HepG2 (cell line): ENCODE measurements around the gene NPTXR. TPM values are rescaled to one million over a fixed set of nuclear protein-coding genes. Genes with fewer than 3 reads are reported as not detected.

ENCODE experiments used
- ATAC-seq: fragments of 200-7000 bp; cut with Tn5 transposase; 3 replicates; pipeline ENCODE4 v1.9.1; 2020; ENCODE audit warnings: mild to moderate bottlenecking, moderate library complexity
- BruUV-seq: library from RNA; stranded (reverse); fragments of 400-500 nt; replicated peaks from 2 replicates; lab custom pipeline; 2021; lab: Mats Ljungman, UMichigan
- CTCF ChIA-PET: fragments of 300-600 bp; formaldehyde crosslinking; extraction: SDS; loops from one replicate; lab custom pipeline; 2021; ENCODE audit warnings: low total read pairs, inconsistent platforms, low intra/inter-chr PET ratio; lab: Yijun Ruan, JAX
- POLR2A ChIA-PET: fragments of 350-600 bp; sonication (Branson Sonifier 250); formaldehyde crosslinking; loops from one replicate; lab custom pipeline; 2020; ENCODE audit warnings: antibody characterized with exemption, inconsistent platforms; lab: Yijun Ruan, JAX
- DNase-seq: peaks from one replicate; pipeline ENCODE4 v3.0.0-alpha.2; 2015; ENCODE audit warnings: low spot score
- FAIRE-seq: peaks from 3 replicates; lab custom pipeline; 2011; peaks lifted over from hg19 to GRCh38; lab: Jason Lieb, UNC
- H2AFZ ChIP-seq: one replicate; pipeline ENCODE4 v1.6.1; 2011; ENCODE audit warnings: low read length, inconsistent platforms
- H3K27ac ChIP-seq: fragments of 300-600 bp; 3 replicates; pipeline ENCODE4 v1.8.0; 2011; ENCODE audit warnings: mixed run types, mild to moderate bottlenecking, mixed read lengths, low read length, inconsistent platforms; ENCODE audit not compliant: insufficient read depth; ENCODE audit errors: extremely low read length
- H3K27me3 ChIP-seq, 2 experiments: fragments of 200-600 bp in 1 of 2; 2 replicates in 1 of 2; 3 replicates in 1 of 2; pipeline versions ENCODE4 v1.6.0 to v1.8.0; 2011; ENCODE audit warnings: low read length in 2 of 2, mild to moderate bottlenecking in 2 of 2, moderate library complexity in 2 of 2, inconsistent platforms in 1 of 2; ENCODE audit not compliant: insufficient read depth in 2 of 2, control insufficient read depth in 1 of 2
- H3K36me3 ChIP-seq, 2 experiments: fragments of 200-600 bp in 1 of 2; replicated peaks in 1 of 2; 2 replicates in 1 of 2; 3 replicates in 1 of 2; pipeline versions ENCODE4 v1.5.1 to v1.8.0; 2011; ENCODE audit warnings: low read length in 2 of 2, inconsistent platforms in 1 of 2; ENCODE audit not compliant: insufficient read depth in 2 of 2, control insufficient read depth in 1 of 2
- H3K4me1 ChIP-seq: 2 replicates; pipeline ENCODE4 v1.5.1; 2012; ENCODE audit warnings: low read length, inconsistent platforms; ENCODE audit not compliant: insufficient read depth
- H3K4me2 ChIP-seq: 2 replicates; pipeline ENCODE4 v1.6.0; 2011; ENCODE audit warnings: low read depth, low read length, inconsistent platforms
- H3K4me3 ChIP-seq, 3 experiments: fragments of 200-600 bp in 1 of 3; sonication (generic), shearing (Covaris generic) in 1 of 3; replicated peaks in 1 of 3; 2 replicates each; pipeline ENCODE4 v1.5.1; 2011 to 2016; ENCODE audit warnings: low read length in 3 of 3, inconsistent platforms in 2 of 3, low read depth in 2 of 3, mild to moderate bottlenecking in 2 of 3, control low read depth in 1 of 3, mixed read lengths in 1 of 3; ENCODE audit not compliant: insufficient read depth in 1 of 3
- H3K79me2 ChIP-seq: one replicate; pipeline ENCODE4 v1.6.1; 2011; ENCODE audit warnings: low read length, inconsistent platforms; ENCODE audit not compliant: insufficient read depth
- H3K9ac ChIP-seq: 2 replicates; pipeline ENCODE4 v1.6.0; 2011; ENCODE audit warnings: mild to moderate bottlenecking, low read depth, low read length, inconsistent platforms; ENCODE audit not compliant: insufficient read depth
- H3K9me3 ChIP-seq: 2 replicates; pipeline ENCODE4 v1.5.1; 2012; ENCODE audit warnings: mild to moderate bottlenecking, low read length
- H4K20me1 ChIP-seq: 2 replicates; pipeline ENCODE4 v1.6.0; 2011; ENCODE audit warnings: inconsistent platforms, mild to moderate bottlenecking, low read length, moderate library complexity; ENCODE audit not compliant: insufficient read depth
- FIP1L1 ChIP-seq: fragments of 200-400 bp; formaldehyde crosslinking; IDR thresholded peaks from 2 replicates; pipeline ENCODE4 v1.6.1; 2018; ENCODE audit warnings: low read depth, mild to moderate bottlenecking, low read length, moderate library complexity, borderline replicate concordance; ENCODE audit not compliant: insufficient read depth
- HNF4A ChIP-seq: sonication (generic); formaldehyde crosslinking; IDR thresholded peaks from 2 replicates; pipeline ENCODE4 v1.4.0; 2020; ENCODE audit warnings: missing genetic modification reagents
- MEIS1 ChIP-seq: sonication (generic); formaldehyde crosslinking; IDR thresholded peaks from 2 replicates; pipeline ENCODE4 v1.9.0; 2021; ENCODE audit warnings: mild to moderate bottlenecking, missing genetic modification reagents, moderate library complexity, borderline replicate concordance
- RORA ChIP-seq: sonication (generic); formaldehyde crosslinking; IDR thresholded peaks from 2 replicates; pipeline ENCODE4 v1.5.0; 2020; ENCODE audit warnings: mild to moderate bottlenecking, missing genetic modification reagents, moderate library complexity
- SNAPC2 ChIP-seq: sonication (generic); formaldehyde crosslinking; IDR thresholded peaks from 2 replicates; pipeline ENCODE4 v1.8.1; 2022; ENCODE audit warnings: mild to moderate bottlenecking, missing genetic modification reagents
- ZNF678 ChIP-seq: sonication (generic); formaldehyde crosslinking; IDR thresholded peaks from 2 replicates; pipeline ENCODE4 v1.4.0; 2020; ENCODE audit warnings: mild to moderate bottlenecking, missing genetic modification reagents
- ZSCAN21 ChIP-seq: sonication (generic); formaldehyde crosslinking; IDR thresholded peaks from 2 replicates; pipeline ENCODE4 v1.8.0; 2022; ENCODE audit warnings: mild to moderate bottlenecking, missing genetic modification reagents, moderate library complexity, borderline replicate concordance
- WGBS: methylation state at CpG from one replicate; pipeline ENCODE4 v1.1.6; 2017; ENCODE audit warnings: low lambda C conversion rate; 5-methylcytosine and 5-hydroxymethylcytosine counted together
- in situ Hi-C: cut with HindIII; loops from 2 replicates; pipeline ENCODE4 v1.10.0; 2017; ENCODE audit warnings: low pct_unique_long_range_greater_than_20kb; ENCODE audit not compliant: extremely low pct_ligation_motif_present
- intact Hi-C: fragments of 100-400 bp; cut with micrococcal nuclease; formaldehyde crosslinking; loops from one replicate; pipeline ENCODE4 v1.10.0; 2022; ENCODE audit not compliant: unreplicated experiment
- polyA plus RNA-seq, 8 experiments: library from polyadenylated mRNA; depleted of rRNA in 3 of 8; stranded (reverse) in 7 of 8; unstranded in 1 of 8; fragments of >200 nt; fragmentation: Illumina TruSeq in 4 of 8; extraction: Trizol in 4 of 8; gene quantifications; 2 replicates each; pipeline versions ENCODE4 v1.2.1 to v1.2.3, GENCODE V29; 2011 to 2016; ENCODE audit warnings: low read depth in 4 of 8, missing spikeins in 1 of 8, mixed read lengths in 1 of 8; ENCODE audit not compliant: insufficient read depth in 1 of 8
- total RNA-seq, 5 experiments: library from RNA; depleted of rRNA; stranded (reverse); fragments of >200 nt; fragmentation: Illumina TruSeq; extraction: Trizol; gene quantifications; 2 replicates each; pipeline ENCODE4 v1.2.3, GENCODE V29; 2016; ENCODE audit warnings: low read depth in 1 of 5
- TF ChIP-seq, protein P1 (sequence below): sonication (generic); formaldehyde crosslinking; IDR thresholded peaks from one replicate; pipeline ENCODE4 v1.5.1; 2020; ENCODE audit warnings: mild to moderate bottlenecking, missing genetic modification reagents; ENCODE audit errors: not compliant biosample characterization
- TF ChIP-seq, protein P2 (sequence below): sonication (generic); formaldehyde crosslinking; IDR thresholded peaks from 2 replicates; pipeline ENCODE4 v1.4.0; 2020; ENCODE audit warnings: missing genetic modification reagents

The NPTXR gene
- total and polyA plus RNA-seq, 2 of the 13 experiments (the other 11 are each of a cell fraction or from before 2014, with no cell fraction given): 2.6 to 4.8 TPM

DNA sequence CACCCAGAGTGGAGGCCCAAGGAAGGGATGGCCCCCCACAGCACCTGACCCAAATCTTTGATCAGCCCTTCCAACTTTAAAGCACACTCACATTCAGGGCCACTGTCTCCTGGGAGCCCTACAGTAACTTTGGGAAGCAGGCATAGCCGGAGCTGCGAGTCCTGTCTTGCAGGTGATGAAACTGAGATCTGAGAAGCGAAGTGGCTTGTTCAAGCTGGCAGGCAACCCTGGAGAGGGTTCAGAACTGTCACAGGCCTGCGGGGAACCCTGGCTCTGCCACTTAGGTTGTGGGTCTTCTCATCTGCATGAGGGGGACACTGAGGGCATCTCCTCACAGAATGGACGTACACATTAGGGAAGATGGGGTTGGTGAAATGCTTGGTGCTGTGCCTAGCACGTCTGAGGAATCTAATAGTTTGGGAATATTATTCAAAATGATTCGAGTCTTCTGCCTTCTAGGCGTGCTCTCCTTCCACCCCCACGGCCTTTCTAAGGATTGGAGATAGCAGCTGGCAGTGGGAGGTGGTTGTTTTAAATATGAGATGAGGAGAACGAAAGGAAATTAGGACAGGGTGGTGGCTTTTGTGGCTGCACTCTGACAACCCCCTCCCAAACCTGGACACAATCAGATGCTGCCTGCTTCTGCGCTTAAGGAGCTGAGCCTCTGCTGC lies 69.2 kb downstream of the NPTXR start:
- Histone ChIP-seq H3K4me1 (peaks cover 17% of the 10 kb centered on the region; the same call in 1 of the 2 replicates), H3K79me2 (no peaks in the 10 kb centered on the region), H3K4me3 (no peak overlapping the region), H2AFZ (no peak overlapping the region), H4K20me1 (no peaks in the 10 kb centered on the region), H3K4me2 (no peak overlapping the region), H3K27ac (no peak overlapping the region), H3K27me3 (peaks cover 1 to 9% of the 10 kb centered on the region in 2 experiments; a peak in 1 of 5 replicates), H3K9ac (no peak overlapping the region), H3K36me3 (no peaks in the 10 kb centered on the region), H3K9me3 (no peaks in the 10 kb centered on the region)
- intact Hi-C loops: no loop called here
- CTCF ChIA-PET: no interaction called here
- POLR2A ChIA-PET: no interaction called here
- in situ Hi-C loops: no loop called here
- BruUV-seq: no TSS peak
- FAIRE-seq (no peak), ATAC-seq (no peak), DNase-seq (no peak)
- WGBS: 11% methylated on average over 8 of the region's 11 CpGs
- TF ChIP-seq HNF4A (CRISPR knock-in tag) (no peak), ZNF678 (CRISPR knock-in tag) (no peak), MEIS1 (CRISPR knock-in tag) (no peak), SNAPC2 (CRISPR knock-in tag) (no peak), RORA (CRISPR knock-in tag) (no peak), ZSCAN21 (CRISPR knock-in tag) (no peak), FIP1L1 (no peak)
- TF ChIP-seq, protein P1, sequence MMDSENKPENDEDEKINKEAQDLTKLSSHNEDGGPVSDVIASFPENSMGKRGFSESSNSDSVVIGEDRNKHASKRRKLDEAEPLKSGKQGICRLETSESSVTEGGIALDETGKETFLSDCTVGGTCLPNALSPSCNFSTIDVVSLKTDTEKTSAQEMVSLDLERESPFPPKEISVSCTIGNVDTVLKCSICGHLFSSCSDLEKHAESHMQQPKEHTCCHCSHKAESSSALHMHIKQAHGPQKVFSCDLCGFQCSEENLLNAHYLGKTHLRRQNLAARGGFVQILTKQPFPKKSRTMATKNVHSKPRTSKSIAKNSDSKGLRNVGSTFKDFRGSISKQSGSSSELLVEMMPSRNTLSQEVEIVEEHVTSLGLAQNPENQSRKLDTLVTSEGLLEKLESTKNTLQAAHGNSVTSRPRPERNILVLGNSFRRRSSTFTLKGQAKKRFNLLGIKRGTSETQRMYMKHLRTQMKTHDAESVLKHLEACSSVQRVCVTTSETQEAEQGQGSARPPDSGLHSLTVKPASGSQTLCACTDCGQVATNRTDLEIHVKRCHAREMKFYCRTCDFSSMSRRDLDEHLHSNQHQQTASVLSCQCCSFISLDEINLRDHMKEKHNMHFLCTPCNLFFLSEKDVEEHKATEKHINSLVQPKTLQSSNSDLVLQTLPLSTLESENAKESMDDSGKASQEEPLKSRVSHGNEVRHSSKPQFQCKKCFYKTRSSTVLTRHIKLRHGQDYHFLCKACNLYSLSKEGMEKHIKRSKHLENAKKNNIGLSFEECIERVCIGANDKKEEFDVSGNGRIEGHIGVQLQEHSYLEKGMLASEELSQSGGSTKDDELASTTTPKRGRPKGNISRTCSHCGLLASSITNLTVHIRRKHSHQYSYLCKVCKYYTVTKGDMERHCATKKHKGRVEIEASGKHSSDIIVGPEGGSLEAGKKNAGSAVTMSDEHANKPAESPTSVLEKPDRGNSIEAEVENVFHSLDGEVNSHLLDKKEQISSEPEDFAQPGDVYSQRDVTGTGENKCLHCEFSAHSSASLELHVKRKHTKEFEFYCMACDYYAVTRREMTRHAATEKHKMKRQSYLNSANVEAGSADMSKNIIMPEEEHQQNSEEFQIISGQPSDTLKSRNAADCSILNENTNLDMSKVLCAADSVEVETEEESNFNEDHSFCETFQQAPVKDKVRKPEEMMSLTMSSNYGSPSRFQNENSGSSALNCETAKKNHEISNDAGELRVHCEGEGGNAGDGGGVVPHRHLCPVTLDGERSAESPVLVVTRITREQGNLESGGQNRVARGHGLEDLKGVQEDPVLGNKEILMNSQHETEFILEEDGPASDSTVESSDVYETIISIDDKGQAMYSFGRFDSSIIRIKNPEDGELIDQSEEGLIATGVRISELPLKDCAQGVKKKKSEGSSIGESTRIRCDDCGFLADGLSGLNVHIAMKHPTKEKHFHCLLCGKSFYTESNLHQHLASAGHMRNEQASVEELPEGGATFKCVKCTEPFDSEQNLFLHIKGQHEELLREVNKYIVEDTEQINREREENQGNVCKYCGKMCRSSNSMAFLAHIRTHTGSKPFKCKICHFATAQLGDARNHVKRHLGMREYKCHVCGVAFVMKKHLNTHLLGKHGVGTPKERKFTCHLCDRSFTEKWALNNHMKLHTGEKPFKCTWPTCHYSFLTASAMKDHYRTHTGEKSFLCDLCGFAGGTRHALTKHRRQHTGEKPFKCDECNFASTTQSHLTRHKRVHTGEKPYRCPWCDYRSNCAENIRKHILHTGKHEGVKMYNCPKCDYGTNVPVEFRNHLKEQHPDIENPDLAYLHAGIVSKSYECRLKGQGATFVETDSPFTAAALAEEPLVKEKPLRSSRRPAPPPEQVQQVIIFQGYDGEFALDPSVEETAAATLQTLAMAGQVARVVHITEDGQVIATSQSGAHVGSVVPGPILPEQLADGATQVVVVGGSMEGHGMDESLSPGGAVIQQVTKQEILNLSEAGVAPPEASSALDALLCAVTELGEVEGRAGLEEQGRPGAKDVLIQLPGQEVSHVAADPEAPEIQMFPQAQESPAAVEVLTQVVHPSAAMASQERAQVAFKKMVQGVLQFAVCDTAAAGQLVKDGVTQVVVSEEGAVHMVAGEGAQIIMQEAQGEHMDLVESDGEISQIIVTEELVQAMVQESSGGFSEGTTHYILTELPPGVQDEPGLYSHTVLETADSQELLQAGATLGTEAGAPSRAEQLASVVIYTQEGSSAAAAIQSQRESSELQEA: no peak
- TF ChIP-seq, protein P2, sequence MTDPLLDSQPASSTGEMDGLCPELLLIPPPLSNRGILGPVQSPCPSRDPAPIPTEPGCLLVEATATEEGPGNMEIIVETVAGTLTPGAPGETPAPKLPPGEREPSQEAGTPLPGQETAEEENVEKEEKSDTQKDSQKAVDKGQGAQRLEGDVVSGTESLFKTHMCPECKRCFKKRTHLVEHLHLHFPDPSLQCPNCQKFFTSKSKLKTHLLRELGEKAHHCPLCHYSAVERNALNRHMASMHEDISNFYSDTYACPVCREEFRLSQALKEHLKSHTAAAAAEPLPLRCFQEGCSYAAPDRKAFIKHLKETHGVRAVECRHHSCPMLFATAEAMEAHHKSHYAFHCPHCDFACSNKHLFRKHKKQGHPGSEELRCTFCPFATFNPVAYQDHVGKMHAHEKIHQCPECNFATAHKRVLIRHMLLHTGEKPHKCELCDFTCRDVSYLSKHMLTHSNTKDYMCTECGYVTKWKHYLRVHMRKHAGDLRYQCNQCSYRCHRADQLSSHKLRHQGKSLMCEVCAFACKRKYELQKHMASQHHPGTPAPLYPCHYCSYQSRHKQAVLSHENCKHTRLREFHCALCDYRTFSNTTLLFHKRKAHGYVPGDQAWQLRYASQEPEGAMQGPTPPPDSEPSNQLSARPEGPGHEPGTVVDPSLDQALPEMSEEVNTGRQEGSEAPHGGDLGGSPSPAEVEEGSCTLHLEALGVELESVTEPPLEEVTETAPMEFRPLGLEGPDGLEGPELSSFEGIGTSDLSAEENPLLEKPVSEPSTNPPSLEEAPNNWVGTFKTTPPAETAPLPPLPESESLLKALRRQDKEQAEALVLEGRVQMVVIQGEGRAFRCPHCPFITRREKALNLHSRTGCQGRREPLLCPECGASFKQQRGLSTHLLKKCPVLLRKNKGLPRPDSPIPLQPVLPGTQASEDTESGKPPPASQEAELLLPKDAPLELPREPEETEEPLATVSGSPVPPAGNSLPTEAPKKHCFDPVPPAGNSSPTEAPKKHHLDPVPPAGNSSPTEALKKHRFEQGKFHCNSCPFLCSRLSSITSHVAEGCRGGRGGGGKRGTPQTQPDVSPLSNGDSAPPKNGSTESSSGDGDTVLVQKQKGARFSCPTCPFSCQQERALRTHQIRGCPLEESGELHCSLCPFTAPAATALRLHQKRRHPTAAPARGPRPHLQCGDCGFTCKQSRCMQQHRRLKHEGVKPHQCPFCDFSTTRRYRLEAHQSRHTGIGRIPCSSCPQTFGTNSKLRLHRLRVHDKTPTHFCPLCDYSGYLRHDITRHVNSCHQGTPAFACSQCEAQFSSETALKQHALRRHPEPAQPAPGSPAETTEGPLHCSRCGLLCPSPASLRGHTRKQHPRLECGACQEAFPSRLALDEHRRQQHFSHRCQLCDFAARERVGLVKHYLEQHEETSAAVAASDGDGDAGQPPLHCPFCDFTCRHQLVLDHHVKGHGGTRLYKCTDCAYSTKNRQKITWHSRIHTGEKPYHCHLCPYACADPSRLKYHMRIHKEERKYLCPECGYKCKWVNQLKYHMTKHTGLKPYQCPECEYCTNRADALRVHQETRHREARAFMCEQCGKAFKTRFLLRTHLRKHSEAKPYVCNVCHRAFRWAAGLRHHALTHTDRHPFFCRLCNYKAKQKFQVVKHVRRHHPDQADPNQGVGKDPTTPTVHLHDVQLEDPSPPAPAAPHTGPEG (CRISPR knock-in tag): no peak
